Mucosa of descending colon (tissue), 3 donors: ENCODE measurements around the gene PDE4D. TPM values are rescaled to one million over a fixed set of nuclear protein-coding genes. Genes with fewer than 3 reads are reported as not detected.
A peak's percentile ranks its signal among the peaks of the same experiment; 100 is the strongest.

Source experiments
- ATAC-seq: fragments of 200-7000 bp; cut with Tn5 transposase; one replicate; pipeline ENCODE4 v1.9.1; 2020; ENCODE audit warnings: mild to moderate bottlenecking, moderate library complexity
- DNase-seq, 3 donors: peaks; one replicate each; pipeline ENCODE4 v3.0.0-alpha.2; 2020
- H3K36me3 ChIP-seq: fragments of 200-600 bp; one replicate; pipeline ENCODE4 v1.8.0; 2021; ENCODE audit warnings: low read depth, mild to moderate bottlenecking
- H3K4me1 ChIP-seq: fragments of 200-600 bp; one replicate; pipeline ENCODE4 v1.8.0; 2021; ENCODE audit warnings: low read depth, mild to moderate bottlenecking
- H3K4me3 ChIP-seq: fragments of 200-600 bp; one replicate; pipeline ENCODE4 v1.8.0; 2021; ENCODE audit warnings: mild to moderate bottlenecking
- H3K9me3 ChIP-seq: fragments of 200-600 bp; one replicate; pipeline ENCODE4 v1.8.0; 2021; ENCODE audit warnings: mild to moderate bottlenecking
- intact Hi-C, 2 donors: fragments of 100-400 bp; cut with DNase I in 1 of 2; cut with micrococcal nuclease in 1 of 2; formaldehyde crosslinking; loops; one replicate each; pipeline versions ENCODE4 v1.11.0 to v1.11.1; 2022; cut with DNase I, micrococcal nuclease
- total RNA-seq, 3 donors: library from RNA; stranded (reverse); fragmentation: NEBNext Ultra II Directional in 2 of 3; extraction: Animal tissue kit (Norgen Biotek cat#: 25700) in 2 of 3; gene quantifications; one replicate each; pipeline versions ENCODE4 v1.2.1 to v1.2.4, GENCODE V29; 2021 to 2023
- TF ChIP-seq, protein P1 (sequence below): fragments of 200-600 bp; IDR thresholded peaks from one replicate; pipeline ENCODE4 v1.8.0; 2022; ENCODE audit warnings: antibody characterized with exemption, mild to moderate bottlenecking
- donor health status: DM: no; HTN: no; CAD: no; lungs with moderate emphysema.
- donor health status: DM: no; HTN: no; CAD: no.
- donor health status: DM: no; HTN: yes; CAD: no.

Gene PDE4D
- total RNA-seq, 3 donors from 2014 or later, result 37.9 to 137 (median 100) TPM

DNA sequence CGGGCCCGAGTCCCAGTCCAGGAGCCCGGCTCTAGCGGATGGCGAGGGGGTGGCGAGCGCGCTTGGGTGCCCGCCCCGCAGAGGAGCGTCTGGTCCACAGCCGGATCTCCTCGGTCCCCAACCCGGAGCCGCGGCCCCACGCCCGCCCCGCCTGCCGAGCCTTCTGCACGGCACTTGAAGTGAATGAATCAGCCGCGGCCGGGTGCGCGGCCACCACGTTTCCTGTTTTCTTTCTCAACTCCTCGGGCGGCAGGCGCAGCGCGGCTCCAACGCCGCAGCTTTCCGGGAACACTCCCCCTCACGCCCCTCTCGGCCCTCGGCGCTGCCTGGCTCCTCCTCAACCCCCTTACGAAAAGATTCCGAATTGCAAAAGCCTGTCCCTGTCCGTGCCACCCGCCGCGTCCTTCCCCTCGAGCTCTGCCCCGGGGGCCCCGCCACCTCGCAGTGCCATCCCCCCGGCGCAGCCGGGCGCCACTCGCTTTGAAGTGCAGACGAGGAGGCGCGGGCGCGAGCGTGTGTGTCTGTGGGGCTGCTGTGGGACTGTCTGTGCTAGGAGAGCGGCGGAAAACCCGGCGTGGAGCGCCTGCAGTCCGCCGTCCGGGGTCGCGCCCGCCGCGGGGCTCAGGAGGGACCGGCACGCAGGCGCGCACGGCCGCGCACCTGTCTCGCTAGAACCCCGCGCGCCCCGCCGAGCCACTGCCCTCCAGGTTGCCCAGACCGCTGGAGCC lies 854.1 kb downstream of the PDE4D start:
- H3K36me3 ChIP-seq, result no peaks in the 10 kb centered on the region
- H3K9me3 ChIP-seq, result no peaks in the 10 kb centered on the region
- ATAC-seq, result peak; percentile 83
- peaks cover 17% of the 10 kb centered on the region for H3K4me1 ChIP-seq
- DNase-seq, result peak; percentile 78 to 90 (median 82)
- intact Hi-C loops, result loop anchor here in 1 of 2 donors (5.0 kb wide), 1 partner anchor 88 kb away; no protein-coding TSS in a partner anchor
- H3K4me3 ChIP-seq, result peak overlapping the region; percentile 29
- TF ChIP-seq, protein P1, sequence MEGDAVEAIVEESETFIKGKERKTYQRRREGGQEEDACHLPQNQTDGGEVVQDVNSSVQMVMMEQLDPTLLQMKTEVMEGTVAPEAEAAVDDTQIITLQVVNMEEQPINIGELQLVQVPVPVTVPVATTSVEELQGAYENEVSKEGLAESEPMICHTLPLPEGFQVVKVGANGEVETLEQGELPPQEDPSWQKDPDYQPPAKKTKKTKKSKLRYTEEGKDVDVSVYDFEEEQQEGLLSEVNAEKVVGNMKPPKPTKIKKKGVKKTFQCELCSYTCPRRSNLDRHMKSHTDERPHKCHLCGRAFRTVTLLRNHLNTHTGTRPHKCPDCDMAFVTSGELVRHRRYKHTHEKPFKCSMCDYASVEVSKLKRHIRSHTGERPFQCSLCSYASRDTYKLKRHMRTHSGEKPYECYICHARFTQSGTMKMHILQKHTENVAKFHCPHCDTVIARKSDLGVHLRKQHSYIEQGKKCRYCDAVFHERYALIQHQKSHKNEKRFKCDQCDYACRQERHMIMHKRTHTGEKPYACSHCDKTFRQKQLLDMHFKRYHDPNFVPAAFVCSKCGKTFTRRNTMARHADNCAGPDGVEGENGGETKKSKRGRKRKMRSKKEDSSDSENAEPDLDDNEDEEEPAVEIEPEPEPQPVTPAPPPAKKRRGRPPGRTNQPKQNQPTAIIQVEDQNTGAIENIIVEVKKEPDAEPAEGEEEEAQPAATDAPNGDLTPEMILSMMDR, result no peak

DNA sequence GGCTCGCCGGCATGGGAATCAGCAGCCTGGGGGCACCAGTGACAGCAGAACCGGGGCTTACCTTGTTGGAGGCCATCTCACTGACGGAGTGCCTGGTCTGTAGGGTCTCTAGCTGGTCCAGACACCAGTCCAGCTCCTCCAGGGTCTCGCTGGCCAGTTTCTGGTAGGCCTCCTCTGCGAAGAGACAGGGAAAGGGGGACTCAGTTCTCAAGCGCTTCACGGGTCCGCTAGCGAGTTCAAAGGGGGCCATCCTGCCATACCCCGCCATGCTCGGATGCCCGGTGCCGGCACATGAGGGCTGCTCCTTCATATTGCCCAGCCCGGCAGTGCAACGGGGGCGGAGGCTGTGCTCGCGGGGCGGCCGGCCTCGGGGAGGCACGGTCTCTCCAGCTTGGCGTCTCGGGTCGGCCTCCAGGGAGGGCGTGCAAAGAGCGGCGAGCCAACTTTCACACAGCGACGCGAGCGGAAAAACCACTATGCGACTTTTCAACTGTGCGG lies 854.7 kb downstream of the PDE4D start:
- Histone ChIP-seq H3K4me3 (peak overlapping the region; percentile 29), H3K9me3 (no peaks in the 10 kb centered on the region), H3K36me3 (no peaks in the 10 kb centered on the region), H3K4me1 (peaks cover 17% of the 10 kb centered on the region)
- TF ChIP-seq, protein P1, result no peak
- no peak for DNase-seq
- intact Hi-C loops, result loop anchor here in 1 of 2 donors (5.0 kb wide), 1 partner anchor 88 kb away; no protein-coding TSS in a partner anchor
- ATAC-seq, result peak; percentile 45

DNA sequence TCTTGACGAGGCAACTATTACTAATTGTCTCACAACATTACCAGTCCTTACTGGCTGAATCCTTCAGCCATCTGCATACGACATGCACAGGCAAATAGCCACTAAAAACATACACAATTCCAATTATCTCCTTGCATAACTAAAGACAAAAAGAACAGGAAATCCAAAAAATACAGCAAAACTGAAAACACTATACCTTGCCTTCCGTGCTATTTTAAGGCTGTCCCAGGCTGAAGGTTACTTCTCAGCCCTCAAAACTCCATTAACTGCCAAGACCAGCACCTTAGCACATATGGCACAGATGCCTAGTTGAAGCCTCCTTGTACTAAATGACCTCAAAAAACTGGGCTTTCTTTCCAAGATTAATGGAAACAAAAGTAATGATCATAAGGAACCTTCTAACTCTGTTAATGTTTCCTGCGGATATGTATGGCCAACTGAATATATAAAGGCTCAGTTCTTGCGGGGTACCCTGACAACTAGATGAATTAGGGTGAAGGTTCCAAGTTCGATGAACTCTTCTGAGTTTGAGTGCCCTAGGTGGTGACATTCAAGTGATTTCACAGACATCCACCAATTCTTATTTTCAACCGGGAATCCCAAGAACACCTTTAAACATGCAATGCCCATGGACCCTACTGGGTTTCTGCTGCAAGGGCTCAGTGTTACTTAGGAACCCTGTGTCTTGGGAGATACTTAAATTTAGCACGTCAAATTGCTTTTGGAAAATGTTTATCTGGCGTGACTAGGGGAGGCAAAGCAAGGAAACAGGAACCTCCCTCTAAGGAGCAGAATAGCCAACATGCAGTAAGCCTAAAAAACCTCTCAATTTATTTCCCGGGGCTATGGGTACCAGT lies 855.4 kb downstream of the PDE4D start:
- intact Hi-C loops, result loop anchor here in 1 of 2 donors (5.0 kb wide), 1 partner anchor 89 kb away; no protein-coding TSS in a partner anchor
- TF ChIP-seq, protein P1, result no peak
- H3K4me3 ChIP-seq, result no peak overlapping the region

DNA sequence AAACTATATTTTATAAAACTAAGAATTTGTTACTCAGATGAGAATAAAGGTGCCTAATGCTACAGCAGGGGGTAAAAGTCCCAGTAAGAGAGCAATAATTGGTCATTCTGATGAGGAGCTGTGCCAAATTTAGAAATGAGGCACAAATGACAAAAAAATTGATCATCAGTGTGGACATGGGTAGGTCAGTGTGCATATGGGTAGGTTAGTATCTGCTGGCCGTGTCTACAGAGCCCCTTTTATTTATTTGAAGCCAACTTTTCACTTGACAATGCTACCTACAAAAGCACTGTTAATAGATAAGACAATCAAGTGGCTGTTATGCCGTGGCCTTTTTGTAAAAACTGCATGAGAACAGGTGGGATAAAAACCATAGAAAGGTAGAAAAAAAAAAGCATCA lies 856.1 kb downstream of the PDE4D start:
- Histone ChIP-seq H3K36me3 (no peaks in the 10 kb centered on the region), H3K4me1 (peaks cover 17% of the 10 kb centered on the region), H3K9me3 (no peaks in the 10 kb centered on the region), H3K4me3 (no peak overlapping the region)
- DNase-seq, result no peak
- TF ChIP-seq, protein P1, result no peak
- no peak for ATAC-seq
- intact Hi-C loops, result loop anchor here in 1 of 2 donors (5.0 kb wide), 1 partner anchor 90 kb away; no protein-coding TSS in a partner anchor

More for the DNA sequence above, 855.4 kb downstream of the PDE4D start:
- ATAC-seq, result no peak
- Histone ChIP-seq H3K9me3 (no peaks in the 10 kb centered on the region), H3K4me1 (peaks cover 17% of the 10 kb centered on the region), H3K36me3 (no peaks in the 10 kb centered on the region)
- DNase-seq, result no peak

DNA sequence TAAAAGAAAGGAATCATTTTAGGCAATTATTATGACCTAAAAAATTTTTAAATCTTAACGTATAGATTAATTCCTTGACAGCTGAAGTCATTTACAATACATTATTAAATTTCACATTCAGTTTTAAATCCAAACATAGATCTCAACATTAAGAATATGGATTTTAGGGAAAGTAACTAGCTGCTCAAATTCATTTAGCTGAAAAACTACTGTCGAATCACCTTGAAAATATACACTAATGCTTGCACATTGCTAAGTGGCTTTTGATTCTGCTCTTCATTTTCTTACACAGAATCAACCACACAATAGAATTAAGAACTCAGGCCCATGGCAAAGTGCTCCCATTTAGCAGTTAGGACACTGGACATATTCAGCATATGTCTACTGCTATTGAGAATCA lies 856.5 kb downstream of the PDE4D start:
- DNase-seq (no peak), ATAC-seq (no peak)
- intact Hi-C loops, result loop anchor here in 1 of 2 donors (5.0 kb wide), 1 partner anchor 90 kb away; no protein-coding TSS in a partner anchor
- Histone ChIP-seq H3K4me3 (no peak overlapping the region), H3K9me3 (no peaks in the 10 kb centered on the region), H3K4me1 (peaks cover 17% of the 10 kb centered on the region), H3K36me3 (no peaks in the 10 kb centered on the region)
- TF ChIP-seq, protein P1, result no peak
